GM18508 (cell line): ENCODE data around the gene CDC25A.

Experiments
- ATAC-seq: cut with Tn5 transposase; IDR thresholded peaks from one replicate; pipeline ENCODE4 v1.9.1; 2021; ENCODE audit warnings: moderate number of reproducible peaks; ENCODE audit not compliant: insufficient read depth, unreplicated experiment

Gene CDC25A

DNA sequence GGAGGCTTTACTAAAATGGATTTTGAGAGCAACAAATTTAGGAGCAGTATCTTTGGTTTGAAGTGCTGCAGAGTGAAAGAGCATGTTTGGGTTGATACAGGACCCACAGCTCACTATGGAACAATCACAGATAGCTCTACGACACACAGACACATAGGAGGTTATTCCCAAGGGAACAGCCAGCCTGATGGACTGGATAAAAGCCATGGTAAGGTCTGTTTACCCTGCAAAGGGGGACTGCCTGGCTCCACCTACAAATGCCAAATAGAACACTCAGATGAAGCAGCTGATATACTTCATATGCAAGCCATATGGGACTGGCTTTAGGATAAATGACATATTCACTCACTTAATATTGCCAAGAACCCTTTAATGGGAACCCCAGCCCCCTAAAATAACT, 75.4 kb downstream of the CDC25A start:
- no peak for ATAC-seq

DNA sequence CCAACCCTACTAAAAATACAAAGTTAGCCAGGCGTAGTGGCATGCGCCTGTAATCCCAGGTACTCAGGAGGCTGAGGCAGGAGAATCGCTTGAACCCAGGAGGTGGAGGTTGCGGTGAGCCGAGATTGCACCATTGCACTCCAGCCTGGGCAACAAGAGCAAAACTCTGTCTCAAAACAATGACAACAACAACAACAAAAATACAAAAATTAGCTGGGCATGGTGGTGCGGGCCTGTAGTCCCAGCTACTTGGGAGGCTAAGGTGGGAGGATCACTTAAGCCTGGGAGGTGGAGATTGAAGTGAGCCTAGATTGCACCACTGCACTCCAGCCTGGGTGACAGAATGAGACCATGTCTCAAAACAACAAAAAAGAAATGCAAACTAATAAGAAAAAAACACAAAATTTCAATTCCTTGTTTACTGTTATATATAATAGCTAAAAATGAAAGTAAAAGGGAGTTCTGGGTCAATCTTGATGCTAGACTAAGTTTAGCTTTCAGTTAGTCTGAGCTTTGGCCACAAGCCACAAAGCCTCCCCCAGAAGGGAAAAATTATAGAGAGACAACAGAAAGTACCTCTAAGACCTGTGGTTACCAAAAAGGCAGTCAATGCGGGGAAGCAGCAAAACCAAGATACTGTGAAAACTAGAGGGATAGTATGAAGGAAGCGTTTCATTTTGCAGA, 76.0 kb downstream of the CDC25A start:
- peak; percentile 71 for ATAC-seq

DNA sequence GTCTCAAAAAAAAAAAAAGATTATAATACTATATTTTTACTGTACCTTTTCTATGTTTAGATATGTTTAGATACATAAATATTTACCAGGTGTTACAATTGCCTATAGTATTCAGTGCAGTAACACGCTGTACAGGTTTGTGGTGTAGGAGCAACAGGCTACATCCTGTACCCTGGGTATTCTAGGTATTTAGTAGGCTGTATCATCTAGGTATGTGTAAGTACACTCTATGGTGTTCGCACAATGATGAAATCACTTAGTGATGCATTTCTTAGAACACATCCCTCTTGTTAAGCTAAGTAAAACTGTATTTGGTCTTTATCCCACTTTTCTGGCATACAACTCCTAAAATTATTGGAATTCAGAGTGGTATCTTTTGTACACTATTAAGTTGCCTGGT, 77.8 kb downstream of the CDC25A start:
- no peak for ATAC-seq

DNA sequence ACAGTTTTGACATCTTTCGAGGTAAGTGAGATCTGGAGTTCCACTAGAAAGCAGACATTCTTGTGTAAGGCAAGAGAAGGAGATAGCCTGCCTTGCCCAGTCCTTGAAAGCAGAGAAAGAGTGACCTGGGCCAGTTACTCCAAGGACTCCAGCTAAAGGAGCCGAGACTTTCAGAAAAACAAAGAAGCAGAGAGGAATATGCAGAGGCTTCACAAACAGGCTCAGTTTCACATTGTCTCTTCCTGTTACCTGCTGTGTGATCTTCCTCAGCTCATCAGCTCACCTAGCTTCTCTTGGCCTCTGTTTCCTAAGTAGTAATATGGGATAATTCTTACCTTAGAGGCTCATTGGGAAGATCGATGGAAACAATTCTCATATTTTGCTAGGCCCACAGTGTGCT, 81.0 kb downstream of the CDC25A start:
- no peak for ATAC-seq
